OCI-LY3 (cell line): ENCODE measurements around the gene FGR.
"Not testable (repeated sequence)": the region's sequence is repeated elsewhere in the genome, so short reads cannot be mapped to it uniquely, and the experiment has no call there.

ENCODE experiments used
- H2AFZ ChIP-seq: fragments of 200-600, 300-600 bp; shearing (Covaris generic); 2 replicates; pipeline ENCODE4 v1.6.0; 2014; ENCODE audit warnings: antibody characterized with exemption, low read depth, low read length
- H3K27ac ChIP-seq: fragments of 200-600, 300-600 bp; sonication (generic); 2 replicates; pipeline ENCODE4 v1.5.1; 2014; ENCODE audit warnings: mild to moderate bottlenecking, low read length, moderate library complexity, mixed read lengths
- H3K27me3 ChIP-seq: fragments of 200-600, 300-600 bp; sonication (generic); 2 replicates; pipeline ENCODE4 v1.6.1; 2014; ENCODE audit warnings: low read depth, low read length, mixed read lengths
- H3K36me3 ChIP-seq: fragments of 200-600, 300-600 bp; sonication (generic); replicated peaks from 2 replicates; pipeline ENCODE3; 2014; ENCODE audit warnings: low read depth, low read length, mixed read lengths
- H3K4me1 ChIP-seq: fragments of 300-600, 200-600 bp; sonication (generic); 2 replicates; pipeline ENCODE4 v1.6.1; 2014; ENCODE audit warnings: low read length, mixed read lengths
- H3K4me2 ChIP-seq: fragments of 200-600, 300-600 bp; sonication (generic); 2 replicates; pipeline ENCODE4 v1.6.1; 2014; ENCODE audit warnings: low read length, mixed read lengths
- H3K4me3 ChIP-seq: fragments of 300-600, 200-600 bp; sonication (generic); 2 replicates; pipeline ENCODE4 v1.5.1; 2014; ENCODE audit warnings: antibody characterized with exemption, mild to moderate bottlenecking, low read length, moderate library complexity
- H3K79me2 ChIP-seq: fragments of 300-600, 200-600 bp; shearing (Covaris generic); 2 replicates; pipeline ENCODE4 v1.6.1; 2014; ENCODE audit warnings: mild to moderate bottlenecking, low read length, mixed read lengths
- H3K9ac ChIP-seq: fragments of 300-600, 200-600 bp; shearing (Covaris generic); 2 replicates; pipeline ENCODE4 v1.6.0; 2014; ENCODE audit warnings: mild to moderate bottlenecking, low read length, moderate library complexity
- H3K9me3 ChIP-seq: fragments of 200-600, 300-600 bp; shearing (Covaris generic); 2 replicates; pipeline ENCODE4 v1.6.1; 2014; ENCODE audit warnings: low read length, mixed read lengths; ENCODE audit not compliant: insufficient read depth
- H4K20me1 ChIP-seq: fragments of 200-600, 300-600 bp; sonication (generic); 2 replicates; pipeline ENCODE4 v1.6.1; 2016; ENCODE audit warnings: low read length, mixed read lengths; ENCODE audit not compliant: insufficient read depth
- EZH2phosphoT487 ChIP-seq: fragments of 200-600 bp; shearing (Covaris generic); IDR thresholded peaks from 2 replicates; pipeline ENCODE4 v1.6.1; 2018; ENCODE audit warnings: antibody characterized with exemption, mixed run types, low read depth
- TF ChIP-seq, protein P1 (sequence below): fragments of 200-600, 300-600 bp; sonication (generic); IDR thresholded peaks from 2 replicates; pipeline ENCODE4 v1.5.1; 2014; ENCODE audit warnings: antibody characterized with exemption, low read length, low read depth

FGR gene

DNA sequence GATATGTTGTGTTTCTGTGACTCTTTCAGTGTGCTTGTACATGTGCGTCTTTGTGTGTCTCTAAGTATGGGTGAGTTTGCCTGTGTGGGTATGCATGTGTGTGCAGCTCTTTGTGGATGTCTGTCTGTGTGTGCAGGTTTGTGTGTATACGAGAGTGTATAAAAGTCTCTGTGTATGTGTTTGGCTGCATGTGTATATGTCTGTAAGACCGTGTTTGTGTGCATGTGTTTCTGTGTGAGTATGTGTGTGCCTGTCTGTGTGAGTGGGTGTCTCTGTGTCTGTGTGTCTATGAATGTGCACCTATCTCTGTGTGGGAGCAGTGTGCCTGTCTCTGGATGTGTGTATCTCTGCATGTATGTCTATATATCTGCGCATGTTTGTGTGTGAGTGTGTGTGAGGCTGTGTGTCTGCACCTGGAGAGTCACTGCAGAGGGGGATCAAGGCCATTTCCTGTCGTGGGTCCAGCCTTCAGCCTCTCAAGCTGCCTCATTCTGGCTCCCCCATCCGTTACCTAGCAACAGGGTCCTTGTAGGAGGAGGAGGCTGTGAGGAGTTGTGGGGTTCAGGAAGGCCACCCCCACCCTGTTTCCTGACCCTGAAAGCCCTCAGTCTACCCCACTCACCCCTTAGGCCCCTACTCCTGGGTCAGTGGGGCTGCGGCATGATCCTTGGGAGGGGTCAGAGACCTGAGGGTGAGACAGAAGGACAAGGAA is 10.4 kb downstream of the FGR start:
- TF ChIP-seq, protein P1, sequence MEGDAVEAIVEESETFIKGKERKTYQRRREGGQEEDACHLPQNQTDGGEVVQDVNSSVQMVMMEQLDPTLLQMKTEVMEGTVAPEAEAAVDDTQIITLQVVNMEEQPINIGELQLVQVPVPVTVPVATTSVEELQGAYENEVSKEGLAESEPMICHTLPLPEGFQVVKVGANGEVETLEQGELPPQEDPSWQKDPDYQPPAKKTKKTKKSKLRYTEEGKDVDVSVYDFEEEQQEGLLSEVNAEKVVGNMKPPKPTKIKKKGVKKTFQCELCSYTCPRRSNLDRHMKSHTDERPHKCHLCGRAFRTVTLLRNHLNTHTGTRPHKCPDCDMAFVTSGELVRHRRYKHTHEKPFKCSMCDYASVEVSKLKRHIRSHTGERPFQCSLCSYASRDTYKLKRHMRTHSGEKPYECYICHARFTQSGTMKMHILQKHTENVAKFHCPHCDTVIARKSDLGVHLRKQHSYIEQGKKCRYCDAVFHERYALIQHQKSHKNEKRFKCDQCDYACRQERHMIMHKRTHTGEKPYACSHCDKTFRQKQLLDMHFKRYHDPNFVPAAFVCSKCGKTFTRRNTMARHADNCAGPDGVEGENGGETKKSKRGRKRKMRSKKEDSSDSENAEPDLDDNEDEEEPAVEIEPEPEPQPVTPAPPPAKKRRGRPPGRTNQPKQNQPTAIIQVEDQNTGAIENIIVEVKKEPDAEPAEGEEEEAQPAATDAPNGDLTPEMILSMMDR: no peak
- TF ChIP-seq EZH2phosphoT487: no peak

GRCh38 chr1:27623327-27624212 is 11.4 kb downstream of the FGR start:
- Histone ChIP-seq H3K4me3 (no peak overlapping the region), H3K27me3 (no peaks in the 10 kb centered on the region), H3K4me2 (no peak overlapping the region), H3K27ac (no peak overlapping the region), H3K36me3 (no peaks in the 10 kb centered on the region), H2AFZ (no peak overlapping the region), H3K4me1 (peaks cover 7% of the 10 kb centered on the region), H3K9ac (no peak overlapping the region), H3K79me2 (no peaks in the 10 kb centered on the region), H4K20me1 (no peaks in the 10 kb centered on the region), H3K9me3 (no peaks in the 10 kb centered on the region)
- no peak for TF ChIP-seq EZH2phosphoT487
- TF ChIP-seq, protein P1: no peak

More for the DNA sequence above, 10.4 kb downstream of the FGR start:
- Histone ChIP-seq H3K79me2 (no peaks in the 10 kb centered on the region), H3K4me1 (peaks cover 17% of the 10 kb centered on the region), H3K4me2 (no peak overlapping the region), H3K27ac (no peak overlapping the region), H4K20me1 (no peaks in the 10 kb centered on the region), H3K9me3 (no peaks in the 10 kb centered on the region), H3K4me3 (no peak overlapping the region), H3K27me3 (no peaks in the 10 kb centered on the region), H3K36me3 (no peaks in the 10 kb centered on the region), H2AFZ (no peak overlapping the region), H3K9ac (no peak overlapping the region)

DNA sequence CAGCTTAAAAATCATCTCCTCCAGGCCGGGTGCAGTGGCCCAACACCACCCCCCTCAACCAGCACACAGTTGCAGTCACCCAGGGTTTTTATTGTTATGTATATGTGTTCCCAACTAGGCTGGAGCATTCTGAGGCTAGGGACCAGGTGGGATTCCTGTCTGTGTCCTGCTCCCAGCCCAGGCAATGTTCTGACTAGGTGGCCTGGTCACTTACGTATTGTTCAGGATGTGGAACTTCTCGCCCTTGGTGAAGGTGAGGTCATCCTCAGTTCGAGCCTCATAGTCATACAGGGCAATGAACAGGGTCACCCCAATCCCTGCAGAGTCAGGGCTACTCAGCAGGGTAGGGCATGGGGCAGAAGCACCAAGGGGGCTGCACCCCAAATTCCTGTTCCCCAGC is 12.2 kb downstream of the FGR start:
- no peaks in the 10 kb centered on the region for H3K36me3 ChIP-seq
- H3K4me2 ChIP-seq: no peak overlapping the region
- no peak overlapping the region for H3K9ac ChIP-seq
- no peaks in the 10 kb centered on the region for H3K79me2 ChIP-seq
- H3K27ac ChIP-seq: no peak overlapping the region
- TF ChIP-seq EZH2phosphoT487: no peak
- TF ChIP-seq, protein P1: no peak
- no peaks in the 10 kb centered on the region for H4K20me1 ChIP-seq
- no peak overlapping the region for H3K4me3 ChIP-seq
- peaks cover 5% of the 10 kb centered on the region; the same call in 1 of the 2 replicates for H3K4me1 ChIP-seq
- H3K9me3 ChIP-seq: no peaks in the 10 kb centered on the region
- no peaks in the 10 kb centered on the region for H3K27me3 ChIP-seq
- no peak overlapping the region for H2AFZ ChIP-seq

GRCh38 chr1:27621051-27621920 is 13.7 kb downstream of the FGR start:
- Histone ChIP-seq H3K27ac (no peak overlapping the region), H3K79me2 (no peaks in the 10 kb centered on the region), H3K27me3 (no peaks in the 10 kb centered on the region), H3K4me2 (no peak overlapping the region), H3K36me3 (no peaks in the 10 kb centered on the region), H3K4me3 (no peak overlapping the region), H4K20me1 (no peaks in the 10 kb centered on the region), H3K4me1 (peaks cover 4% of the 10 kb centered on the region; the same call in 1 of the 2 replicates), H3K9me3 (no peaks in the 10 kb centered on the region), H3K9ac (no peak overlapping the region), H2AFZ (no peak overlapping the region)
- no peak for TF ChIP-seq EZH2phosphoT487
- TF ChIP-seq, protein P1: no peak

- H3K27ac ChIP-seq, H3K4me2 ChIP-seq, H3K9ac ChIP-seq, H3K27me3 ChIP-seq, H3K4me3 ChIP-seq, H4K20me1 ChIP-seq, H3K36me3 ChIP-seq, H3K4me1 ChIP-seq, H3K79me2 ChIP-seq, H3K9me3 ChIP-seq, H2AFZ ChIP-seq: not testable (repeated sequence)
These were observed 15.1 kb downstream of the FGR start for GRCh38 chr1:27619782-27620438.
